Germinal center (tissue), 1 donor: ENCODE data around the gene USP37.

Experiments used
- DNase-seq: peaks from one replicate; pipeline ENCODE4 v3.0.0; 2012; ENCODE audit warnings: mixed read lengths, low spot score

USP37 gene

GRCh38 chr2:218401890-218402289 is 166.3 kb downstream of the USP37 start:
- no peak for DNase-seq

- DNase-seq: no peak
Observed at GRCh38 chr2:218400930-218401881, 166.9 kb downstream of the USP37 start.
